ENCODE data around the gene POF1B.

Gene POF1B

DNA sequence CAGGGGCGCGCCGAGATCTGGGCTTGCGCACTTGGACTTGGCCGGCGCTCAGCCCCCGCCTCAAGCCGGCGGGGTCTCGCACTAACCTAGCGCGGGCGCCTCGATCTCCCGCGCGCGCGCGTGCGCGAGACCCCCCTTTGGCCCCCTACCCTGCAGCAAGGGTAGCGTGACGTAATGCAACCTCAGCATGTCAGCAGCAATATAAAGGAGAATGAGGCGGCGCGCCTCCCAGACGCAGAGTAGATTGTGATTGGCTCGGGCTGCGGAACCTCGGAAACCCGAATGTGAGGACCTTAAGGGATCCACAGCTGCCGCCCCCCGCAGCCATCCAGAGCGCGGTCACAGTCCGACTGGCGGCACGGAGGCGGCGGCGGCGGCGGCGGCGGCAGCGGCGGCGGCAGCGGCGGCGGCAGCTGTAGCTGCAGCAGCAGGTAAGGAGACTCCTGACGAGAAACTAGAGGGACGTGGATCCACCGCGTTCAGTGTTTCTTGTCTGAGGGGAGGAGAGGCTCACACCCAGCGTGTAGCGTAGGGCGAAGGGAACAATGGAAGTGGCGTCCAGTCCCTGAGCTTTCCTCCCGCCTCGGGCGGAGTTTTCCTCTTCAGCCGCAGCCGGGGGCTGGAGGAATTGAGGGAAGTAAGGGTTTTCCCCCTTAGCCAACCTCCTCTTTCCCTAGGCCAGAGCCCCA, 135.6 kb downstream of the POF1B start, which contains the start of the genes SATL1 and ZNF711:
Gene SATL1 (minus strand): TSS at position 19 of the 689 bp plus-strand sequence. CDS start 134,811 bp downstream, outside the sequence.
Gene ZNF711 (plus strand): TSS at position 231 of the 689 bp plus-strand sequence. CDS start 3,582 bp downstream, outside the sequence.
- peak; percentile 94 for DNase-seq (ENCODE audit: low read depth, low spot score)

- no peak for DNase-seq (ENCODE audit: low read depth, low spot score)
Measured at GRCh38 chrX:85243155-85243554, 136.3 kb downstream of the POF1B start.
